ENCODE data around the gene IL4R. TPM values are rescaled to one million over a fixed set of nuclear protein-coding genes. Genes with fewer than 3 reads are reported as not detected.

Gene IL4R
- total and polyA plus RNA-seq, 2 of the 8 experiments (the other 6 are each of a cell fraction or from before 2014, with no cell fraction given): 29.1 to 29.4 TPM

DNA sequence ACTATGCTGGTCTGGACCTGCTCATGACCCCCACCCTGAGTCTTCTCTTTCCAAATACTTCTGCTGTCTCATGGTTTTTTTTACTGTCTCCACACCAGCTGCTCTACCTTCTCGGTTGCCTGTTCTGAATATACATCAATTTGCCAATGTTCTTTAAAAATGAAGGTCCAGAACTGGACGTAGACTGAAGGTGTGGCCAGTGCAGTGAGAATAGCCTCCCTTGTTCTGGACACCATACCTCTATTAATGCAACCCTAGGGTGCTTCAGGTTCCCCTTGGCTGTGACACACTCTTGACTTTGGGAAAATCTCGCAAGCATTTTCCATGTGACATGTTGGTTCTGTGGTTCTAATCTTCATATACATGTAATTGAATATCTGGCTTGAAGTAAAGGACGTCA lies 72.9 kb downstream of the IL4R start:
- H3K36me3 ChIP-seq (ENCODE audit: control insufficient read depth in 2 of 4, insufficient read depth in 4 of 4, low read length in 3 of 4): no peaks in the 10 kb centered on the region
- no peak overlapping the region for H2BK5ac ChIP-seq (ENCODE audit: low read depth, low read length)
- no peaks in the 10 kb centered on the region for H3K79me2 ChIP-seq (ENCODE audit: control insufficient read depth in 1 of 2, insufficient read depth in 2 of 2, low read length in 2 of 2)
- no peak overlapping the region for H3K56ac ChIP-seq (replicated peaks; ENCODE audit: insufficient read length, low read depth, low read length)
- no peaks in the 10 kb centered on the region for H3K27me3 ChIP-seq (replicated peaks in 1 of 4; ENCODE audit: control insufficient read depth in 3 of 4, extremely low read depth in 1 of 4, insufficient read depth in 3 of 4, low read length in 3 of 4)
- no peak overlapping the region for H2BK12ac ChIP-seq (ENCODE audit: low read depth, low read length)
- no peak overlapping the region for H4K91ac ChIP-seq (replicated peaks; ENCODE audit: insufficient read length, low read length)
- WGBS, 2 experiments (ENCODE audit: extremely low coverage in 1 of 2, insufficient coverage in 1 of 2, insufficient read length in 1 of 2, insufficient replicate concordance in 2 of 2, low coverage in 1 of 2, low lambda C conversion rate in 2 of 2, missing lambda C conversion rate in 1 of 2): 94% methylated on average over 4 of the region's 4 CpGs; no CpG with 5 or more reads in 1 of the 2 experiments
- CTCF ChIA-PET (ENCODE audit: partially characterized antibody): interaction anchor here (1.3 to 2.2 kb wide), 4 partner anchors 18 to 152 kb away, joined by 3 to 8 read pairs (median 4); no protein-coding TSS in a partner anchor
- no peak overlapping the region for H3K9ac ChIP-seq (replicated peaks in 1 of 4; ENCODE audit: extremely low read depth in 1 of 4, low read depth in 3 of 4, low read length in 3 of 4)
- H3K14ac ChIP-seq (ENCODE audit: insufficient read length): no peak overlapping the region
- H2AFZ ChIP-seq (ENCODE audit: low read length): no peak overlapping the region
- no peaks in the 10 kb centered on the region; a peak in 1 of 7 replicates for H3K4me1 ChIP-seq (replicated peaks in 1 of 4; ENCODE audit: control insufficient read depth in 3 of 4, insufficient read depth in 4 of 4, low read length in 3 of 4)
- no peak for FAIRE-seq
- H4K20me1 ChIP-seq (replicated peaks in 1 of 2; ENCODE audit: control insufficient read depth in 1 of 2, insufficient read depth in 2 of 2, low read length in 2 of 2): no peaks in the 10 kb centered on the region
- no peaks in the 10 kb centered on the region for H3K79me1 ChIP-seq (ENCODE audit: low read depth, low read length)
- H3K4me3 ChIP-seq (ENCODE audit: extremely low read depth in 1 of 4, insufficient read depth in 2 of 4, low read depth in 3 of 4, low read length in 4 of 4): no peak overlapping the region
- H4K8ac ChIP-seq (ENCODE audit: extremely low read depth, insufficient read depth, low read length): no peak overlapping the region
- H3K4ac ChIP-seq (replicated peaks; ENCODE audit: insufficient read length, low read depth, low read length): no peak overlapping the region
- H3K27ac ChIP-seq (ENCODE audit: low read depth, low read length): no peak overlapping the region
- H3K18ac ChIP-seq (ENCODE audit: extremely low read depth, low read length): no peak overlapping the region
- POLR2A ChIA-PET (ENCODE audit: partially characterized antibody): no interaction called here
- no peak overlapping the region for H4K5ac ChIP-seq (ENCODE audit: insufficient read length, low read depth, low read length)
- no peak overlapping the region for H2BK15ac ChIP-seq (ENCODE audit: low read length)
- H3K23ac ChIP-seq (ENCODE audit: insufficient read length): no peak overlapping the region
- no peaks in the 10 kb centered on the region for H3K23me2 ChIP-seq (ENCODE audit: low read depth, low read length)
- DNase-seq (ENCODE audit: low read depth in 1 of 2, low spot score in 2 of 2): no peak
- H2BK20ac ChIP-seq (ENCODE audit: low read length): no peak overlapping the region
- H2BK120ac ChIP-seq (replicated peaks; ENCODE audit: low read depth, low read length): no peak overlapping the region
- no peaks in the 10 kb centered on the region for H3K9me3 ChIP-seq (ENCODE audit: insufficient read depth in 2 of 2, low read depth in 1 of 2, low read length in 1 of 2)
- H3K4me2 ChIP-seq (ENCODE audit: insufficient read depth in 1 of 2, low read depth in 2 of 2, low read length in 2 of 2): no peak overlapping the region
- H2AK5ac ChIP-seq (ENCODE audit: low read depth, low read length): no peak overlapping the region
- TF ChIP-seq ZNF274 (IDR thresholded peaks at IDR 0.05; ENCODE audit: borderline replicate concordance, extremely low read depth, low read length): no peak
- TF ChIP-seq JUND (IDR thresholded peaks at IDR 0.05; ENCODE audit: low read length): no peak
- TF ChIP-seq BACH1 (IDR thresholded peaks at IDR 0.05; ENCODE audit: low read length): no peak
- TF ChIP-seq, protein P1, sequence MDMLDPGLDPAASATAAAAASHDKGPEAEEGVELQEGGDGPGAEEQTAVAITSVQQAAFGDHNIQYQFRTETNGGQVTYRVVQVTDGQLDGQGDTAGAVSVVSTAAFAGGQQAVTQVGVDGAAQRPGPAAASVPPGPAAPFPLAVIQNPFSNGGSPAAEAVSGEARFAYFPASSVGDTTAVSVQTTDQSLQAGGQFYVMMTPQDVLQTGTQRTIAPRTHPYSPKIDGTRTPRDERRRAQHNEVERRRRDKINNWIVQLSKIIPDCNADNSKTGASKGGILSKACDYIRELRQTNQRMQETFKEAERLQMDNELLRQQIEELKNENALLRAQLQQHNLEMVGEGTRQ (IDR thresholded peaks at IDR 0.05; ENCODE audit: low read length): no peak
- TF ChIP-seq RBBP5 (IDR thresholded peaks at IDR 0.05; ENCODE audit: borderline replicate concordance, low read depth, low read length): no peak
- TF ChIP-seq TBP (IDR thresholded peaks at IDR 0.05; ENCODE audit: low read depth, low read length): no peak
- TF ChIP-seq SP2 (IDR thresholded peaks at IDR 0.05; ENCODE audit: low read length): no peak
- TF ChIP-seq NANOG (IDR thresholded peaks at IDR 0.05; ENCODE audit: insufficient read depth, low read depth, low read length, poor library complexity, severe bottlenecking): no peak
- no peak for TF ChIP-seq SRF (IDR thresholded peaks at IDR 0.05; ENCODE audit: low read depth, low read length)
- TF ChIP-seq TAF7 (optimal IDR thresholded peaks at IDR 0.05; ENCODE audit: borderline replicate concordance, low read depth, low read length): no peak
- no peak for TF ChIP-seq KDM5A (IDR thresholded peaks at IDR 0.05; ENCODE audit: low read length)
- no peak for TF ChIP-seq SIN3A (conservative IDR thresholded peaks at IDR 0.05 in 1 of 2, IDR thresholded peaks at IDR 0.05 in 1 of 2; ENCODE audit: low read depth in 1 of 2, low read length in 2 of 2)
- no peak for TF ChIP-seq CBX5 (IDR thresholded peaks at IDR 0.05; ENCODE audit: low read depth, low read length)
- no peak for TF ChIP-seq CHD2 (IDR thresholded peaks at IDR 0.05; ENCODE audit: low read length)

All from H1 (cell line).